Measurements from ENCODE around the gene SSC4D.
"Not testable (repeated sequence)": the region's sequence is repeated elsewhere in the genome, so short reads cannot be mapped to it uniquely, and the experiment has no call there.

SSC4D gene

DNA sequence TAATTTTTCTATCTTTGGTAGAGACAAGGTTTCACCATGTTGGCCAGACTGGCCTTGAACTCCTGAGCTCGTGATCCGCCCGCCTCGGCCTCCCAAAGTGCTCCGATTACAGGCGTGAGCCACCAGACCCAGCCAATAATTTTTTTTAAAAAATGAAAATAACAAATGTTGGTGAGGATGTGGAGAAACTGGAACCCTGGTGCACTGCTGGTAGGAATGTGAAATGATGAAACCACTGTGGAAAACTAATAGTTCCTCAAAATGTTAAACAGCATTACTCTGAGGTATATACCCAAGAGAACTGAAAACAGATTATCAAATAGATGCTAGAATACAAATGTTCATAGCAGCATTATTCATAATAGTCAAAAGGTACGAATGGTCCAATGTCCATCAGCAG lies 27.7 kb downstream of the SSC4D start:
- DNase-seq = no peak

DNA sequence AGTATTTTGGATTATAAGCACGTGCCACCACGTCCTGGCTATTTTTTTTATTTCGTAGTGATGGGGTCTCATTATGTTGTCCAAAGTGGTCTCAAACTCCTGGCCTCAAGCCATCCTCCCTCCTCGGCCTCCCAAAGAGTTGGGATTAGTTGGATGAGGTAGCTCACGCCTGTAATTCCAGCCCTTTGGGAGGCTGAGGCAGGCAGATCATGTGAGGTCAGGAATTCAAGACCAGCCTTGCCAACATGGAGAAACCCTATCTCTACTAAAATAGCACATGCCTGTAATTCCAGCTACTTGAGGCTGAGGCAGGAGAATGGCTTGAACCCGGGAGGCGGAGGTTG lies 28.9 kb downstream of the SSC4D start:
- no peak for DNase-seq

DNA sequence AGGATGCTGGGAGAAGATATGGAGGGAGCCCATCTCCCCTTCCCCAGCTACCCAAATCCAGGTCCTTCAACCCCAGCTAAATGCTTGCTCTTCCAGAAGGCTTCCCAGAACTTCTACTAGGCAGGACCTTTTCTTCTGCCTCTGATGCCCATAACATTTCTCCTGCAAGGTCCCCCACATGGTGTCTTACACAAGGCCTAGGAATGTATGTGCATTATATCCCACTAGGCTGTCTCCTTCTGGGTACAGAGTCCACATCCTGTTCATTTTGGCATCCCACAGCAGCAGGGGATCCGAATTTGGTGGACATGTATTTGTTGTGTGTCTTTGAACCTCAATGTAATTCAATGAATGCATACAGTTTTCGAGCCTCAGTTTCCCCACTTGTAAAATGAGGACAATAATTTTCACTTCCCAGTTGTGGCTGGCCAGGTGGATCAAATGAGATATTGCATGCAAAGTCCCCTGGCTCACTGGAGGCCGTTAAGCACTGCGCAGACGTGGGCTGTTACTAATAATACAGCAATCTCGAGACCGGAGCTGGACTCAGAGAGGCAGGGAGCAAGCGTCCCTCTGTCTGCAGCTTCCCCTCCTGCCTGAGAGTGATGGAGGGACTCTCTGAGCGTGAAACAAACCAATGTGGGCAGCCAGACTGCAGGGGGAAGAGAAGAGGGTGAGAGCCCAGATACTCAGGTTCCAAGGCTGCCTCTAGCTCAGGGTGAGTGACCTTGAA lies 32.1 kb downstream of the SSC4D start:
- DNase-seq = no peak

DNA sequence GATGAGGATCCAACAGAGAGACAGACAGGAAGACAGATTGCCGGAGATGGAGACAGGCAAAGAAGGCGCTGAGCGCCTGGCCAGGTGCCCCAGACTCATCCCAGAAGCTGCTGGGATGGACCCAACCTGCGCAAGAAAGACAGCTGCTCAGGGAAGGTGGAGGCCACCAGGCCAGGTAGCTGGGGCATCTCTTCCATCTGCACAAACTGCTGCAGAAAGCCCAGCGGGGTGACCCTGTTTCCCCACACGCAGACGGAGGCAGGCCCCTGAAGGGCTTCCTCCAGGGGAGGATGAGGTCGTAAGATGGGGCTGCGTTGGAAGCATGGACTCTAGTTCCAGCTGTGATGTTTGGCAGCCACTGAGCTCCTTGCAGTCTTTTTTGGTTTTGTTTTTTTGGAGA lies 34.2 kb downstream of the SSC4D start:
- no peak for DNase-seq

DNA sequence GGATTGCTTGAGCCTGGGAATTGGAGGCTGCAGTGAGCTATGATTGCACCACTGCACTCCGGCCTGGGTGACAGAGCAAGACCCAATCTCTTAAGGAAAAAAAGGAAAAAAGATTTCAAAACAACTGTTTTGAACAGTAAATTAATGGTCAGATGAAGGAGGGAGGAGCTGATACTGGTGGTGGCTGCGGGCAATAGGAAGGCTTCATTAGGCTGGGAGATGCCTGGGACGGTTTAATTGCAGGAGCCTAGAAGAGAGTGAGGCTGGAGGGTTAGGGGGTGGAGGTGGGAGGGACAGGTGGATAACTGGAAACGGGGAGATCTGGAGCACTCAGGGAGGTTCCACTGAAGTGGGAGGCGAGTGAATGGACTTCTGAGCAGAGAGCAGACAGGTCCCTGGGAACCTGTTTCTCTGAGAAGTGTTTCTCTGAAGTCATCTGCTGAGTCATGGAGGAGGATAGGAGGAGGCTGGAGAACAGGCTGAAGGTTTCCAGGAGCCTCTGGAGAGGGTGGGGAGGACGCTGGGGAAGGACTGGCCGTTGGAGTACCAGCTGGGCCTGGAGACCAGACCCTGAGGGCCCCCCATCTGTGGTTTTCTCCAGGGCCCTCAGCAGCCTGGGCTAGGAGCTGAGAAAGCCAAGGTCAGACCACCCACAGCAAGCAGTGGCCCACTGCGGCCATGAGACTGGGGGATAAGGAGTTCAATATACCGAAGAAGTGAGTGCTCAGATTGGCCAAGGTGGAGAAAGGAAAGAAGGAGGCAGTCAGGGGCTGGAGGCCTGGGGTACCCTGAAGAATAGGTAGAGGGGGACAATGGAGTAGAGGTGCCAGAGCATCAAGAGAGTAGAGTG lies 36.3 kb downstream of the SSC4D start:
- DNase-seq = no peak

DNA sequence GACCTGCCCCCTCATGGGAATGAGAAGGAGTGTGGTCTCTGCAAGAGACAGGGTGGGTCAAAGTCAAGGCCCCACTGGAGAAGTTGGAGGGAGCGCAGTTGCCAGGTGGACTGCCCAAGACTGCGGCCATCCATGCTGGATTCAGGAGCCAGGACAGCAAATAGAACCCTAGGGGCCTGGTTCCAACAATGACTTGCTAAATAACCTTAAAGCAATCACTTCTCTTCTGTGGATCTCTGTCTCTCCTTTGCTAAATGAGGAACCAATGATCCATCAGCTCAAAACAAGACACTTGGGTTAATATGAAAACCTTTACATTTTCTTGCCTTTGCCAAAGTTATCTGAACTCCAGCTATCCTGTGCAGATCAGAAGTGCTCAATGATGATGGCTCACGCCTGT lies 38.1 kb downstream of the SSC4D start:
- no peak for DNase-seq

DNA sequence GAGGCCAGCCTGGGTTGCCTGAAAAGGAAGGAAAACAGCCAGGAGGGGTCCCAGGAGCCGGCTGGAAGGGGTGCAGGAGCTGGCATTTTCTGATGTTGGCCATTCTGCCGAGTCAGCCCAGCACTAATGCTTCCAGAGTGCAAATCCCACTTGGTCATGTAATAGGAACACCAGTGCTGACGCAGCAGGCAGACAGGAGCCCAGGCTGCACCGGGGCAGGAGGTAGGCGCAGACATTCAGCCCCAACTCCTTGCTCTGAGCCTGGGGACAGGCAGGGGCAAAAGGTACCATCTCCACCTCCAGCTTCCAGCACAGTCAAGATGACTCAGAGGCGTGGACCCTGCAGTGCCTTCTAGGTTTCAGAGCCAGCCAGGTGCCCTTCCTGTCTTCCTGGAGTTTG lies 40.5 kb downstream of the SSC4D start:
- no peak for DNase-seq

DNA sequence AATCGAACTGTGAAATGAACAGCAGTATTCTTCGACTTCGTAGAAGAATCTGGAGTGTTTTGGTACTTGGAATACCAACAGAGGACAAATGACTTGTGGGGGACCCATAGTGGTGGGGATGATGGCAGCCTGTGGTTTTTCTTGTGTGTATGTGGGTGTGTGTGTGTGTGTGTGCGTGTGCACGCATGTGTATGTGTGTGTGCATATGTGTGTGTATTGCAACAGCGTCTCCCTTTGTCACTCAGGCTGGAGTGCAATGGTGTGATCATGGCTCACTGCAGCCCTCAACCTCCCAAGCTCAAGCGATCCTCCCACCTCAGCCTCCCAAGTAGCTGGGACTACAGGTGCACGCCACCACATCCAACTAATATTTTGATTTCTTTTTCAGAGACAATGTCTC lies 41.3 kb downstream of the SSC4D start:
- no peak for DNase-seq

DNA sequence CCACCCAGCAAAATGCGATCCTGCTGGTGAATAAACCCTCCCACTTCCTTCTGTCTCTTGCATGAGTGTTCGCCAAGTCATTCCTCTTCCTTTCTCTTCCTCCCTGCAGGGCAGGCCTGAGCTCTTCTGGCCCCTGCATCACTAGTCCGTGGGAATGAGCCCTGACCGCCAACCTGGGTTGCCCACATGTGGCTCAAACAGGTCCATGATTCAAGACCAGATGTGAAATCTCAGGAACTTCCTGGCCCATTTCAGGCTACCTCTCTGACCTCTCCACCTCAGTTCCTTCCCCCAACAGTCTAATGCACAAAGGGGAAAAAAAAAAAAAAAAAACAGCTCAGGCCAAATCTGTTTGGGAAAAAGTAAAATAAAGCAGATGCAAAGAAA lies 45.3 kb downstream of the SSC4D start:
- no peak for DNase-seq

DNA sequence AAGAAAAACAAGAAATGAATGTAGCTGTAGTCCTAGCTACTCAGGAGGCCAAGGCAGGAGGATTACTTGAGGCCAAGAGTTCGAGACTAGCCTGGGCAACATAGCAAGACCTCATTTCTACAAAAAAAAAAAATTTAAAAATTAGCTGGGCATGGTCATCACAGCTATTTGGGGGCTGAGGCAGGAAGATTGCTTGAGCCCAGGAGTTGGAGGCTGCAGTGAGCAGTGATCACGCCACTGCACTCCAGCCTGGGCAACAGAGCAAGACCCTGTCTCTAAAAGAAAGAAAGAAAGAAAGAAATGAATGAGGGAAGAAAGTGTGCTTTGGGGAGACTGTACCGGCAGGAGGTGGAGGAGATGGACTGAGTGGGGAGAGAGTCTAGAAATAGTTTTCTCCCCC lies 45.7 kb downstream of the SSC4D start:
- DNase-seq = not testable (repeated sequence)

DNA sequence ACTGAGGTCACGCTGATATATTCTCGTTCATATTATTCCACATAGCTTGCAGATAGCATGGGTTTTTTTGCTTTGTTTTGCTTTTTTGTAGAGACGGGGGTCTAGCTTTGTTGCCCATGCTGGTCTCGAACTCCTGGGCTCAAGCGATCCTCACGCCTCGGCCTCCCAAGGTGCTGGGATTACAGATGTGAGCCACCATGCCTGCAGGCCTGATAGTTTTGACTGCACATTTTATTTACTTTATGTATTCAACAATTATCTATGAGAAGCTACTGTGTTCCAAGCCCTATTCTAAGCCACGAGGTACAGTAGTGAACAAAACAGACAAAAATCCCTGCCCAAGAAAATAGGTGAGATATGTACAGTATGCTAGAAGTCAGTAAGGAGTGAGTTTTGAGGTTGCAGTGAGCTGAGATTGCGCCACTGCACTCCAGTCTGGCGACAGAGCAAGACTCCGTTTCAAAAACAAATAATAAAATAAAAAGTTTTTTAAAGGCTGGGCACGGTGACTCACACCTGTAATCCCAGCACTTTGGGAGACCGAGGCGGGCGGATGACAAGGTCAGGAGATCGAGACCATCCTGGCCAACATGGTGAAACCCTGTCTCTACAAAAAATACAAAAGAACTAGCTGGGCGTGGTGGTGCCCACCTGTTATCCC lies 49.4 kb downstream of the SSC4D start:
- no peak for DNase-seq

DNA sequence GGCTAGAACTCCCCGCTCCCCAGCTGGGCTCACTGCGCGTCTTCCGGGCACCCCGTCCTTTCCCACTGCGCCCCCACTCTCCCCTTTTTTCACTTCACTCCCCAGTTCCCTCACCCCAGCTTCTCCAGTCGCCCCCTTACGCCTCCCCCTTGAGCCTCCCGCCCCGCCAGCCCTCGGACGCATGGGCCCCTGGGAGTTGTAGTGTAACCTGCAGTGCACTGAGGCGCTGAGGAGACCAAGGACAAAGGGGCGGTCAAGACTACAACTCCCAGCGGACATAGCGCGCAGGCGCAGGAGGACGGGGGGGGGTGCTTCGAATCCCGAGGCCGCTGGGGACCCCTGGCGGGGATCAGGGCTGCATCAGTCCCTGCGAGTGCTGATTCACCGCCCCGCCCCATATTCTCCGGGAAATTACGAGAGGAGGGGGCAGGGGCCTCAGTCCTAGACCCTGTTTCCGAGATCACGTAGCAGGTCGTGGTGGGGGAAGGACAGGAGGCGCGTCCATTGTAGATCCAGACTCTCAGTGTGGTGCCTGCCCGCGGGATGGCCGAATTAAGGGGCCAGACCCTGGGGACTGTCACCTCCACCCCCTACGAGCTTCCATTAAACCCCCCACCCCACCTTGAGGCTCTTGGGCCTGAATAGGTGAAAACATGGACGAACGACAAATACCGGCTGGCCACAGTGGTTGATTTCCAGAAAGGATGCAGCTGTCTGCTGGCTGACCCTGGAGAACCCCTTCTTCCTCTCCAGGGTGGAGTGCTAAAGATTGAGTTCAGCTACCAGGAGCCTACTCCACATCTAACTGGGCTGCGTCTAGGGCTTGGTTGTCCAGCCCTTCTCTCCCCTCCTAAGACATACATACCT lies 50.2 kb downstream of the SSC4D start:
- DNase-seq = peak; percentile 98

DNA sequence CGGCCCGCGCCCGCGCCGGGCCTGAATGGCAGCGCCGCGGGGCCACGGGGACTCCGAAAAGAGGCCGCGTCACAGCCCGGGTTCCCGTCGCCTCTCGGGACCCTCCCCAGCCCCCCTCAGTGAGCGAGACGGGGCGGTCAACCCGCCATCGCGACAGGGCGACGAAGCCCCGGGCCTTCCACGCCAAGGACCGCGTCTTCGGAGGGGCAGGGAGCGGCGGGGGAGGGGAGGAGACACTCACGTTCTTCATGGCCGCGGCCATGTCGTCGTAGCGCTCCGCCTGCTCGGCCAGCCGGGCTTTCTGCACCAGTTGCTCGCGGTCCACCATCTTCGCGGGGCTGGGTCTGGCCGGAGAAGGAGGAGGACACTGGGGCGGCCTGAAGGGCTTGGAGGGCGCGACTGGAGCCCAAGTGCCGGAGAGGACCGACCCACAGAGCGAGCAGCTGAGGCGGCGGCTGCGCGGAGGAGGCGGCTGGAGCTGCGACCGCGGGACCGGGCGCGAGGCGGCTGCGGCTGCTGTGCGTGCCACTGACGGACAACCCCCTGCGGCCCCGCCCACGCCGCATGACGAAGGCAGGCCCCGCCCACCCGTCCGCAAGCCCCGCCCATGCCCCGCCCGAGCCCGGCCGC lies 50.9 kb downstream of the SSC4D start, which contains the start of gene YWHAG:
YWHAG (minus strand) TSS at position 511 of the 630 bp plus-strand sequence; CDS start at position 328, 183 bp downstream.
- peak; percentile 89 for DNase-seq

DNA sequence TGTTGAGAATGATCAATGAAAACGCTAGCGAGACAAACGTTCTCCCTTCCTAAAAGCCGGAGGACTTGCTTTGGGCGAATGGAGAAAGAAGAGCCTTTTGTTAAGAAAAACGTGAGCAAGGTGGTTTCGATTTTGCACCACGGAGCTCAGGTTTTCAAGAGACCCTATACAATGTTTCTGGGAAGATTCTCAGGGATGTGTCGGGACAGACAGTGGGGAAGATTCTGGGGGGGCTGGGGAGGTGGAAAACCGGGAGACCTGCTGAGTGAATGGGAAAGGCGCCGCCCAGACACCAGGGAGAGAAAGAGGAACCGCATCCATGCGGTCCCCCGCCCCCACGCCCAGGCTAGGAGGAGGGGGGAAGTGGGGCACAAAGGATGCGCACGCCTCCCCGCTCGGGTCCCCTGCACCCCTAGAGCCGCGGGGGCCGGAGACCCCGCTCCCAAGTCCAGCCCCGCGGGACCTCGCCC lies 51.5 kb downstream of the SSC4D start:
- DNase-seq = peak; percentile 52

DNA sequence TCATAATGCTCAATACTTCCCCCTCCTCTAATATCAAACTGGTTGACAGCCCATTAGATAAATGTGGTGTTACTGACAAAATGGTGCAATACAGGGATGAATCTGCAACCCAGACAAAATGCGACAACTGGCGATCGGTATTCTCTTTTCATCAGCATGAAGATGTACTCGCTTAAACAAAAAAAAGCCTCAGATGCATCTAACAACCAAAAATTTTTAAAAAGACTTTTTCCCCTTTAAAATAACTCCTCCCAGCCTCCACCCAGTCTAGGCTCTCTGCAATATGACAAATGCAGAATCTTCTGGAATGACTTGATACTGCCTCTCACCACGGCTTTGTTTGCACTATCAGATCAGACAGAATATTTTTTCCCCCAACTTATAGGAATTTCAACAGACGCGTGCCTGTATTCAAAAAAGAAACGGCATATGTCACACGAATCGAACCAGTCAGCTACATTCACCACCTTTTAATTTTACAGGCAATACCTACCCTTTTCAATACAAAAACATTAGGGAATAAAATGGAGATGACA lies 52.0 kb downstream of the SSC4D start:
- DNase-seq = no peak

DNA sequence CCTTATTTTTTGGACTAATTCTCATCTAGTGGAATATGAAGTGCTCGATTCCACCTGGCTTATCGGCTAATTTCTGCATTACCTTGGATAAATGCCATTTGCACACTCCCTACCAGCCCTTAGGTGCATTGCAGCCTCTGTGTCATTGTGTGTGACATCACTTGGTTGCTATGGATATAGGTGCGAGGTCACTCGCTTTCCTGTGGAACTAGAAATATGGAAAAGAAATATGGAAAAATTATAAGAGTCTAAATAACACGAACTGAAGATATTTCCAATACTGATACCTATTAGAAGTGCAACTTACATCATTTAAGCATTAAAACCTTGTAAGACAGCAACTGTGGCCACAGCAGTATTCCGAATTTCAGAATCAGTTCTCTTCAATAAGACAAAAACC lies 52.7 kb downstream of the SSC4D start:
- DNase-seq = no peak

DNA sequence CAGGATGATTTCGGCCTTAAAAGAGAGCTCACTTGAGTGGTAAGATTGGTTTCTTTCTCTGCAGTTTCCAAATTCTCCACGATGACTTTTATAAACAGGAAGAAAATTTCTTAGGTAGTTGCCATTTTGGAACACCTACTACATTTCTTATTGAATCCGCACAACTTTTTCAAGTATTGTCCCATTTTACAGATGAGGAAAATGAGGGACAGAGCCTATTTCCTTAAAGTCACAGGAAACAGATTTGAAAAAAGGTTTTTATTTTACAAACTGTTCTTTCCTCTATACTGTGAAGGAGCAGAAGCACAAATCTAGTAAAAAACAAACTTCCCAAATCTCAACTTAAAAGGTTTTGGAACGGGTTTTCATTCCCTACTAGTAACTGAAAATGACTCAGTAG lies 53.4 kb downstream of the SSC4D start:
- DNase-seq = no peak

DNA sequence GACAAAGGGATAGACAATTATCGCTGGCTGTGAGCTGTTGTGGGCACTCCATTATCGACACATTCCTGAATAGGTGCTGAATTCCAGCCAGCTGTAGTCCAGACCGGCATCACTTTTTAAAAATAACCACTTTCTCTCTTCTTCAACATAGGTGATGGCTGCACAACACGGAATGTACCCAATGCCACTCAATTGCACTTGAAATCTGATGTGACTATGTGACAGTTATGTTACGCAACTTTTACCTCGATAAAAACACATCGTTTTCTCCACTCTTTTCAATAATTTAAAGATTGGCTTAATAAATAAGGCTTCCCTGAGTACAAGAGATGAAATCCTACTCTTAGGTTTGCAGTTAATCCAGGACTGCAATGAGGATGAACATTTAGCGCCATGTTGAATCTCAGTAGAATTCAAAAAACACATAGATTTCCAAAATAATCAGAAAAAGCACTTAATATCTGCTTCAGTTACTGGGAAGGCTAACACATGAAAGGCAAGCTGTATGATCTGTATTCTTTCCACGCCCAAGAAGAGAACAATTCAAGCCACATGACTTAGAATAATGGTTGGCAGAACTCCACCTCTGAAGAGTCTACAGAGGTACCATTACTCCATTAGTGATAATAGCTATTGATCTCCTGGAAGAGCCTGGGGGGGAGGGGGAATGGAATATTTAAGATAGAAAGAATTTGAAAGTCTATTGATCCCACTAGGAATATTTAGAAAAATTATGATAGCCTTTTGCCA lies 54.3 kb downstream of the SSC4D start:
- no peak for DNase-seq

DNA sequence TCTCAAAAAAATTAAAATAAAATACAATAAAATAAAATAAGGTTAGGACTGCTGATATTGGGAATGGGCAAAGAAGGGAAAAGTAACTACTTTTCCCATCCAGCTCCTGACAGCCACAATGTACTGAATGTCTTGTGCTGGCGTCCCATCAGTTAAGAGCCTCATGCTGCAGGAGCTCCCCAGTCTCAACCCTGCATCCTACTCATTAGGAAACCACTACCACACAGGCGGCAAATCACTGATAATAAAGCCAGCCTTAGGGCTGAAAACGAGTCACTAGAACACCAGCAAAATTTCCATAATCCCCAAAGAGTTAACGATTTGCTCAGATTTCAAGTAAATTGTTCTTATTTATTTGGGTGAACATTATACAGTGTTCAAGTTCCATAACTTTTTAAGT lies 55.0 kb downstream of the SSC4D start:
- DNase-seq = no peak

DNA sequence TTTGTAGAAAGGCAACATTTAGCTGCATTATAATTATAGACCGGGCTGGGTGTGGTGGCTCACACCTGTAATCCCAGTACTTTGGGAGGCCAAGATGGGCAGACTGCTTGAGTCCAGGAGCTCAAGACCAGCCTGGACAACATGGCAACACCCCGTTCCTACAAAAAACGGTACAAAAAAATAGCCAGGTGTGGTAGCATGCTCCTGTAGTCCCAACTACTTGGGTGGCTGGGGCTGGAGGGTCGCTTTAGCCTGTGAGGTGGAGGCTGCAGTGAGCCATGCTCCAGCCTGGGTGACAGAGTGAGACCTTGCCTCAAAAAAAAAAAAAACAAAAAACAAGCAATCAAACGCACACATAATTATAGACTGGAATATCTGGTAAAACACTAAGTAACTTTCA lies 55.8 kb downstream of the SSC4D start:
- DNase-seq = no peak

DNA sequence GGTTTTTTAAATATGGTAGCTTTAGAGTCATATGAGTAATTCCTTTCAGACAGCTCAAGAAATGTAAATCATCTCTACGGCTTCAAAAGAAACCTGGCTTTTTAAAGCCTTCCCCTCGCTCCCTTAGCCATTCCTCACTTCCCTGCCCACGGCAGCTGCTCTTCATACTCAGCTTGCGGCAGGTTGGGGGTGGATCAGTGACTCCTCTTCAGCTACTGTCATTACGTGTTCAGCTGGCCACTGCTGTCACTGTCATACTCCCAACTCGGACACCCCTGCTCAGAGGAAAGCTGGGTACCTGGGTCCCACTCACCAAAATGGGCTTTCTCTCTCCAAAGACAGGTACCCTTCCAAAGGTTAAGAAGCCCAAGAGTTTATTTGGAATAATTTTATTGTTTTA lies 57.3 kb downstream of the SSC4D start:
- DNase-seq = no peak
